OCI-LY7 (cell line): ENCODE measurements around the gene POLR1B.

ENCODE experiments used
- EZH2phosphoT487 ChIP-seq: fragments of 200-600 bp; sonication (generic); IDR thresholded peaks from 2 replicates; pipeline ENCODE4 v1.6.1; 2018; ENCODE audit warnings: low read depth, borderline replicate concordance, mild to moderate bottlenecking, mixed run types, antibody characterized with exemption, low read length, moderate library complexity, mixed read lengths
- TF ChIP-seq, protein P1 (sequence below): fragments of 200-600 bp; sonication (generic); conservative IDR thresholded peaks from 2 replicates; pipeline ENCODE4 v1.5.1; 2014; ENCODE audit warnings: mild to moderate bottlenecking, antibody characterized with exemption, low read length, moderate library complexity, mixed read lengths

- TF ChIP-seq, protein P1, sequence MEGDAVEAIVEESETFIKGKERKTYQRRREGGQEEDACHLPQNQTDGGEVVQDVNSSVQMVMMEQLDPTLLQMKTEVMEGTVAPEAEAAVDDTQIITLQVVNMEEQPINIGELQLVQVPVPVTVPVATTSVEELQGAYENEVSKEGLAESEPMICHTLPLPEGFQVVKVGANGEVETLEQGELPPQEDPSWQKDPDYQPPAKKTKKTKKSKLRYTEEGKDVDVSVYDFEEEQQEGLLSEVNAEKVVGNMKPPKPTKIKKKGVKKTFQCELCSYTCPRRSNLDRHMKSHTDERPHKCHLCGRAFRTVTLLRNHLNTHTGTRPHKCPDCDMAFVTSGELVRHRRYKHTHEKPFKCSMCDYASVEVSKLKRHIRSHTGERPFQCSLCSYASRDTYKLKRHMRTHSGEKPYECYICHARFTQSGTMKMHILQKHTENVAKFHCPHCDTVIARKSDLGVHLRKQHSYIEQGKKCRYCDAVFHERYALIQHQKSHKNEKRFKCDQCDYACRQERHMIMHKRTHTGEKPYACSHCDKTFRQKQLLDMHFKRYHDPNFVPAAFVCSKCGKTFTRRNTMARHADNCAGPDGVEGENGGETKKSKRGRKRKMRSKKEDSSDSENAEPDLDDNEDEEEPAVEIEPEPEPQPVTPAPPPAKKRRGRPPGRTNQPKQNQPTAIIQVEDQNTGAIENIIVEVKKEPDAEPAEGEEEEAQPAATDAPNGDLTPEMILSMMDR, result no peak
- TF ChIP-seq EZH2phosphoT487, result no peak
These were observed 65.6 kb downstream of the POLR1B start for GRCh38 chr2:112607680-112608438.
